Esophagus (tissue), 2 donors: Measurements from ENCODE around the gene PYGM. TPM values are rescaled to one million over a fixed set of nuclear protein-coding genes. Genes with fewer than 3 reads are reported as not detected.
A peak's percentile ranks its signal among the peaks of the same experiment; 100 is the strongest.

ENCODE experiments used
- H3K27ac ChIP-seq, 2 donors: one replicate each; pipeline ENCODE4 v1.5.1; 2013; ENCODE audit warnings: low read depth in 2 of 2, mild to moderate bottlenecking in 2 of 2, inconsistent platforms in 1 of 2, low read length in 1 of 2, moderate library complexity in 1 of 2
- H3K27me3 ChIP-seq, 2 donors: one replicate each; pipeline ENCODE4 v1.6.1; 2013; ENCODE audit warnings: low read length in 2 of 2, control low read depth in 1 of 2, mild to moderate bottlenecking in 1 of 2; ENCODE audit not compliant: insufficient read depth in 2 of 2, control insufficient read depth in 1 of 2
- H3K36me3 ChIP-seq, 2 donors: one replicate each; pipeline ENCODE4 v1.6.1; 2013; ENCODE audit warnings: low read length in 1 of 2; ENCODE audit not compliant: control insufficient read depth in 2 of 2, insufficient read depth in 2 of 2
- H3K4me1 ChIP-seq, 2 donors: one replicate each; pipeline ENCODE4 v1.6.1; 2013; ENCODE audit warnings: low read length in 1 of 2; ENCODE audit not compliant: control insufficient read depth in 2 of 2, insufficient read depth in 2 of 2
- H3K4me3 ChIP-seq, 2 donors: one replicate each; pipeline ENCODE4 v1.5.1; 2013; ENCODE audit warnings: low read length in 2 of 2, mild to moderate bottlenecking in 2 of 2, low read depth in 1 of 2, moderate library complexity in 1 of 2
- H3K9me3 ChIP-seq, 2 donors: one replicate each; pipeline ENCODE4 v1.6.1; 2013; ENCODE audit warnings: mild to moderate bottlenecking in 2 of 2, low read depth in 1 of 2, low read length in 1 of 2, moderate library complexity in 1 of 2; ENCODE audit not compliant: control insufficient read depth in 2 of 2, insufficient read depth in 1 of 2
- WGBS, 2 donors: extraction: QIAGEN DNeasy Blood & Tissue Kit; methylation state at CpG; one replicate each; pipeline ENCODE4 v1.1.7; 2013; 5-methylcytosine and 5-hydroxymethylcytosine counted together
- polyA plus RNA-seq, 2 donors: library from polyadenylated mRNA; stranded (reverse); fragments of 200-250 nt; gene quantifications; one replicate each; pipeline ENCODE4 v1.2.3, GENCODE V29; 2013
- donor health status: healthy with polysubstance abuse.
- donor health status: Bipolar disorder and iron deficiency.

The PYGM gene
- polyA plus RNA-seq, 2 donors: 1.2 to 1.7 TPM

DNA sequence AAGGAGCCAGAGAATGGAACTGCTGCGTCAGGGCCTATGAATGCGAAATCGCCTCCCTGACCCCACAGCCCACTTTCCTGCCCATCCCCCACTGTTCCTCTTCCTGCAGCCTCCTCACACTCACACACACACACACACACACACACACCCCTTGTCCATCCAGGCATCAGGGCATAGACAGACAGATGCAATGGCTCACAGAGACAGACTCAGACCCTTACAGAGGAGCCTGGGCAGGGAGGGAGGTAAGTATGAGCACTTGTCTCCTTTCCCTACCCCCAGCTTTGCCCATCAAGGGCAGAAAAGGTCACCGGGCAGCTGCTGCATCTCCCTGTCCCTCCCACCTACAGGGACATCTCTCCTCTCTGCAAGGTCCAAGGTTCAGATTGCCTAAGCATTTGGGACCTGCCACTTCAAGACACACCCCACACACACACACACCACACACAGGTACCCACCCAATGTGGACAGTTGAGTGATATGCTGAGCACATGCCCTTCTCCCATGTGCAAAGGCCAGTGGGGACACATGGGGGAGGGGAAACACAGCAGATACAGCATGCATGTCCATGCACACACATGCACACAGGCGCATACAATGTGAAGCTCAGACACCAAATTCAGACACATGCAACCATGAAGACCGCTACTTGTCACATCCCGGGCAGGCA is 34.8 kb downstream of the PYGM start:
- Histone ChIP-seq H3K27ac (no peak overlapping the region), H3K4me3 (no peak overlapping the region), H3K4me1 (peaks cover 0 to 2% of the 10 kb centered on the region in 2 donors), H3K9me3 (no peaks in the 10 kb centered on the region), H3K36me3 (peaks cover 0 to 3% of the 10 kb centered on the region in 2 donors), H3K27me3 (no peaks in the 10 kb centered on the region)
- WGBS, 2 donors: 63 to 77% methylated on average over 7 of the region's 7 CpGs

GRCh38 chr11:64723907-64724862 is 35.6 kb downstream of the PYGM start:
- Histone ChIP-seq H3K4me1 (peaks cover 0 to 2% of the 10 kb centered on the region in 2 donors), H3K27ac (no peak overlapping the region), H3K9me3 (no peaks in the 10 kb centered on the region), H3K27me3 (no peaks in the 10 kb centered on the region), H3K4me3 (no peak overlapping the region), H3K36me3 (peaks cover 0 to 3% of the 10 kb centered on the region in 2 donors)
- WGBS, 2 donors: 56 to 59% methylated on average over 9 of the region's 9 CpGs

DNA sequence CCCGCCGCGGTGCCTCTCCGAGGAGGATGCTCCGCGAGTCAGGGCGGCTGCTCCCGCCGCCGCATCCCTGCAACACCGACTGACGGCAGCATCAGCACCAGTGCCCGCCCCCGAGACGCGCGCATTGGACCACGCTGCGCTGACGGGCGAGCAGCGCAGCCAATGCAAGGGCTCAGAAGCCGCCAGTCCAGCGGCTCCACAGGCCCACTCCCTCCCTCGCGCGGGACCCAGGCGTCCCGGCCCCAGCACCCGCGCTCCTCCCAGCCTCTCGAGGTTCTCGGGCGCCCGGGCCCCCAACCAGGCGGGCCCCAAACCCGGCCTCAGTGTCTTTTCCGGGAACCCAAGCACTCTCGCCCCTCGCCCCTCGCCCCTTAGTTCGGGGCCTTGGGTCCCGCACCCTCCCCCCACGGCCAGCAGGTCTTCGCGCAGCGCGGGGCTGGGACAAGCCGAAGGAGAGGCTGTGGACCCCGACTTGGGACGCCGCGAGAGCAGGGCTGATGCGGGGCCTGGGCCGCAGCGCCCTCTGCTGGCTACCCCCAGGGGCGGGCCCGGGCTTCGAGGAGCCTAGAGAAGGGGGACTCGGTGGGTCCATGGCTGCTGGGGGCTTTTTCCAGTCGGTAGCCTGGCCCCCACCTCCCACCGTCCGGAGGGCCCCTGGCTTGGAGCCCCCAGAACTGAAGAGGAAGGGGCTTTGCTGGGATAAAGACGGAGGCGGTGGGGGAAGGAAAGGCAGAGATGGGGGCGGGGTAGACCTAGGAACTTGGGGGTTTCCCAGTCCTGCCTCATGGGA is 36.5 kb downstream of the PYGM start, which contains the start of gene NRXN2:
Gene NRXN2, minus strand, starts transcription at position 81 of the 790 bp plus-strand sequence. CDS start 9,498 bp downstream, outside the sequence.
- Histone ChIP-seq H3K27me3 (no peaks in the 10 kb centered on the region), H3K4me1 (peaks cover 0 to 2% of the 10 kb centered on the region in 2 donors), H3K27ac (no peak within 1 kb of the TSS), H3K9me3 (no peaks in the 10 kb centered on the region), H3K4me3 (peak within 1 kb of the TSS; percentile 43 to 46), H3K36me3 (no peaks in the 10 kb centered on the region)
- WGBS, 2 donors: 2% methylated on average over 56 to 66 of the region's 66 CpGs

DNA sequence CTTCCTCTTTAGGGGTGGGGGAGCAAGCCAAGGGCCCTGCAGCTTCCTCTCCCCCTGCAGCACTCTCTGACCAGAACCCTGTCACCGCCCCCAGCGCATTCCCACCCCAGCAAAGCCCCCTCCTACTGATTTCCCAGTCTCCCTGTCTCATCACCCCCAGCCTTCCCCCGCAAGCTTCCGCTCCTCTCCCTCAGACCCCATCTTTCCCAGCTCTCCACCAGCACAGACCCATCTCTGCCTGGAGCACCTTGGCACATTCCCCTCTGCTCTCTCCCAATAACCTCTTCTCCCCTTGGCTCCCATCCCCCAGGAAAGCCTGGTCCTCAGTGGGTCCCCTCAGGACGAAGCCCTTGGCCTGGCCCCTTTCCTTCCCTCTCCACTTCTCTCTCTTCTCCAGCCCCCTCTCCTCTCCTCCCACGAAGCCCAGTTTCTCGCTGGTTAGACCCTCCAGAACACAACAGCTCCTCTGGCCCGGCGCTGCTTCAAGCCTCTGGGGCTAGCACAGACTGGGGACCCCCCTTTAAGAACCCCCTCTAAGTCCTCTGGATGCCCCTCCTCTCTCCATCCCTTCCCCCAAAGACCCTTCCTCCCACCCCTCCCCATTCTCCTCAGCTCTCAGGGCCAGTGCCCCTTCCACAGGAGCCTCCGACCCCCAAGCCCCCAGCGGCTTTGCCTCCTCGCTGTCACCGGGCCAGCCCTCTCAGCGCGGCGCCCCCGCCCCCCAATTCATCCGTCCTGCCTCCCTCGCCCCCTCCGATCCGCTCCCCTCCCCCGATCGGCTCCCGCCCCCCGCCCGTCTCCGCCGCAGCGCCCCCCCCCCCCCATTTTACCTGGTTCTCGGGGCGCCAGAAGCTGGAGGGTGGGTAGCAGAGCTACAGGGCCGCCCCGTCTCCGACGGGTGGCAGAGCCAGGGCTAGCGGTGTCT is 37.4 kb downstream of the PYGM start:
- no peaks in the 10 kb centered on the region for H3K27me3 ChIP-seq
- WGBS, 2 donors: 11% methylated on average over 21 to 35 of the region's 36 CpGs
- no peak overlapping the region for H3K4me3 ChIP-seq
- H3K4me1 ChIP-seq: peaks cover 0 to 2% of the 10 kb centered on the region in 2 donors
- H3K27ac ChIP-seq: no peak overlapping the region
- no peaks in the 10 kb centered on the region for H3K9me3 ChIP-seq
- no peaks in the 10 kb centered on the region for H3K36me3 ChIP-seq

GRCh38 chr11:64721359-64721699 is 38.4 kb downstream of the PYGM start:
- Histone ChIP-seq H3K4me3 (no peak overlapping the region), H3K9me3 (no peaks in the 10 kb centered on the region), H3K36me3 (no peaks in the 10 kb centered on the region), H3K27ac (no peak overlapping the region), H3K27me3 (no peaks in the 10 kb centered on the region), H3K4me1 (peaks cover 0 to 2% of the 10 kb centered on the region in 2 donors)
- WGBS, 2 donors: 43 to 58% methylated on average over 3 of the region's 3 CpGs

DNA sequence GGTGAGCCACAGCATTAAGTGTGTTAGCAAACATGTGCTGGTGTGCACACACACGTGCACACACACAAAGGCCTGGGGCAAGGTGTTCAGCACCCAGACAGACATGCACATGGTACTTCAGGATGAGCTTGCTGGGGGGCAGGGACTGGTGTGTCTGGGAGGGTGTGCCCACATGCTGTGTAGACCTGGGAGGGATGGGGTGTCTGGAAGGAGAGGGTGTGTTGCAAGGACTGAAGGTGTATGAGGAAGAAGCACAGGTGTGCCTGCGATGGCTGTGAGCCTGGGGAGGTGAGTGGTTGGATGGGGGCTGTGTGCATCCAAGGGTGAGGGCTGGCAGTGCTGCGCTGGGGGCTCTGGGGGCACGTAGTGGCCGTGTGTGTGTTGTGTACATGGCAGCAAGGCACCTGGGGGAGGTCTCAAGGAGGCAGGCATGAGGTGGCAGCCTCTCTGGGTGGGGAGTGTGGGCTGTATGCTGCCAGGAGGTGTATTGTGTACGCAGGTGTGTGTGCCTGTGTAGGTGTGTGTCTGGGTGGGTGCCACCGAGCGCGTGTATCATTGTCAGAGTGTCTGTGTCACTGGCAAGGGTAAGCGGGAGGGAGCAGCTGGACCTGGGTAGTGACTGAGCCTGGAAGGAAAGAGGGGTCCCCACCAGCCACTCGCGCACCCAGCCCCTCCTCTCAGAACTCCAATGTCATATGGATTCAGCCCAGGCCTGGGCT is 39.0 kb downstream of the PYGM start:
- Histone ChIP-seq H3K27ac (no peak overlapping the region), H3K4me3 (no peak overlapping the region), H3K4me1 (peaks cover 0 to 2% of the 10 kb centered on the region in 2 donors), H3K36me3 (no peaks in the 10 kb centered on the region), H3K27me3 (peaks cover 2 to 4% of the 10 kb centered on the region in 2 donors), H3K9me3 (no peaks in the 10 kb centered on the region)
- WGBS, 2 donors: 47 to 55% methylated on average over 12 of the region's 12 CpGs

- Histone ChIP-seq H3K27me3 (peaks cover 5 to 6% of the 10 kb centered on the region in 2 donors), H3K27ac (no peak overlapping the region), H3K9me3 (no peaks in the 10 kb centered on the region), H3K4me3 (no peak overlapping the region), H3K4me1 (peaks cover 0 to 2% of the 10 kb centered on the region in 2 donors), H3K36me3 (no peaks in the 10 kb centered on the region)
- 62 to 68% methylated on average over 9 of the region's 9 CpGs for WGBS, 2 donors
Observed at GRCh38 chr11:64720167-64720566, 39.6 kb downstream of the PYGM start.

DNA sequence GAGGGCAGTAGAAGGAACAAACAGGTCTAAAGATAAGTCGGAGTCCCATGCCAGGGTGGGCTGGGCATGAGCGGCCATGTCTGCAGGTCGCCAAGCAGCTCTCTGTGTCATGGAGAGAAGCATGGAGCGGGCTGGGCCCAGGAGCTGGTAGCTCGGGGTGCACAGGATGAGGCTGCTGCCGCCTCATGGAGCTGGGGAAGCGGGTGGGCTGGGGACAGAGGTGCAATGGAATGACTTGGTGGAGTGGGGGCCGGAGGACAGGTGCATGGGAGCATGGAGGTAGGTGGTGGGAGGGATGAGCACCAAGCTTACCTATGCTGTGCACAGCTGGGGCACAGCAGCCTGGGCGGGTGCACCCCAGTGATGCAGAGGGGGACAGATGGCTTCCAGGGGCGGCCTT is 40.4 kb downstream of the PYGM start:
- Histone ChIP-seq H3K36me3 (no peaks in the 10 kb centered on the region), H3K27me3 (peaks cover 5 to 6% of the 10 kb centered on the region in 2 donors)

More for the DNA sequence above, 40.4 kb downstream of the PYGM start:
- H3K27ac ChIP-seq: no peak overlapping the region
- no peaks in the 10 kb centered on the region for H3K9me3 ChIP-seq
- no peak overlapping the region for H3K4me3 ChIP-seq
- H3K4me1 ChIP-seq: peaks cover 0 to 2% of the 10 kb centered on the region in 2 donors
- WGBS, 2 donors: 84% methylated on average over 10 of the region's 10 CpGs
